ENCODE measurements around the gene ROR2. TPM values are rescaled to one million over a fixed set of nuclear protein-coding genes. Genes with fewer than 3 reads are reported as not detected.
A peak's percentile ranks its signal among the peaks of the same experiment; 100 is the strongest.

Gene ROR2
- total and polyA plus RNA-seq, 2 of the 13 experiments (the other 11 are each of a cell fraction or from before 2014, with no cell fraction given), result not detected

DNA sequence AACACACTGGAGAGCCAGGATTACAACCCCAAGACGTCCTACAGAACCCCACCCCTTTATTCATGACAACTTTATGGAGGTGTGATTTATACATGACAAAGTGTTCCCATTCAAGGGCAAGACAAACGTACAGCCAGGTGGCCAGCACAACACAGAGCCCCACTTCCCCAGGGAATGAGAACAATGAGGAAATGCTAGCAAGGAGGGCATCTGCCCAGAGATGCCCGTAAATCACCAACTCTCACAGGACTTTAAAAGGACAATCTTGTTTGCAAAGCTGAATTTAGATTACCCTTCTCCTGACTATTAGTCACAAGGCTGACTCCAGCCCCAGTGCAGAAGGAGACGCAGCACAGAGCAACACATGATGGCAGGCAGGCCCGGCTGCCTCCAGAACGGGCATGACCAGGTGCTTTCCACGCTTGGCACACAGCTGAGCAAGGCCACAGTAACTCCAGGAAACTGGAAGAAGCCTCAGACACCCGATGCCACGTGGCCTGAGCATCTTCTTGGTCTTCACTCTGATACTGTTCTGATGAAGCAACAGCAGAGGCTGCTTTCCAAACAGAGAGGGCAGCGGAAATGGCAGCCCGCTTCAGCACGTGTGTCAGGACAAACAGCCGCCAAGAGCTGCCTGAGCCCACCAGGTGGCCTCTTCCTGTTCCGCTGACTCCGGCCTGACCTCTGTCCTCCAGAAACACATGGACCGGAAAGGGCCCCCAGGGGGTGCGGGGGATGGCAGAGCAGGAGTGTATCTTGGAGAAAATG is 51.4 kb downstream of the ROR2 start (continued):
- TF ChIP-seq, protein P1, sequence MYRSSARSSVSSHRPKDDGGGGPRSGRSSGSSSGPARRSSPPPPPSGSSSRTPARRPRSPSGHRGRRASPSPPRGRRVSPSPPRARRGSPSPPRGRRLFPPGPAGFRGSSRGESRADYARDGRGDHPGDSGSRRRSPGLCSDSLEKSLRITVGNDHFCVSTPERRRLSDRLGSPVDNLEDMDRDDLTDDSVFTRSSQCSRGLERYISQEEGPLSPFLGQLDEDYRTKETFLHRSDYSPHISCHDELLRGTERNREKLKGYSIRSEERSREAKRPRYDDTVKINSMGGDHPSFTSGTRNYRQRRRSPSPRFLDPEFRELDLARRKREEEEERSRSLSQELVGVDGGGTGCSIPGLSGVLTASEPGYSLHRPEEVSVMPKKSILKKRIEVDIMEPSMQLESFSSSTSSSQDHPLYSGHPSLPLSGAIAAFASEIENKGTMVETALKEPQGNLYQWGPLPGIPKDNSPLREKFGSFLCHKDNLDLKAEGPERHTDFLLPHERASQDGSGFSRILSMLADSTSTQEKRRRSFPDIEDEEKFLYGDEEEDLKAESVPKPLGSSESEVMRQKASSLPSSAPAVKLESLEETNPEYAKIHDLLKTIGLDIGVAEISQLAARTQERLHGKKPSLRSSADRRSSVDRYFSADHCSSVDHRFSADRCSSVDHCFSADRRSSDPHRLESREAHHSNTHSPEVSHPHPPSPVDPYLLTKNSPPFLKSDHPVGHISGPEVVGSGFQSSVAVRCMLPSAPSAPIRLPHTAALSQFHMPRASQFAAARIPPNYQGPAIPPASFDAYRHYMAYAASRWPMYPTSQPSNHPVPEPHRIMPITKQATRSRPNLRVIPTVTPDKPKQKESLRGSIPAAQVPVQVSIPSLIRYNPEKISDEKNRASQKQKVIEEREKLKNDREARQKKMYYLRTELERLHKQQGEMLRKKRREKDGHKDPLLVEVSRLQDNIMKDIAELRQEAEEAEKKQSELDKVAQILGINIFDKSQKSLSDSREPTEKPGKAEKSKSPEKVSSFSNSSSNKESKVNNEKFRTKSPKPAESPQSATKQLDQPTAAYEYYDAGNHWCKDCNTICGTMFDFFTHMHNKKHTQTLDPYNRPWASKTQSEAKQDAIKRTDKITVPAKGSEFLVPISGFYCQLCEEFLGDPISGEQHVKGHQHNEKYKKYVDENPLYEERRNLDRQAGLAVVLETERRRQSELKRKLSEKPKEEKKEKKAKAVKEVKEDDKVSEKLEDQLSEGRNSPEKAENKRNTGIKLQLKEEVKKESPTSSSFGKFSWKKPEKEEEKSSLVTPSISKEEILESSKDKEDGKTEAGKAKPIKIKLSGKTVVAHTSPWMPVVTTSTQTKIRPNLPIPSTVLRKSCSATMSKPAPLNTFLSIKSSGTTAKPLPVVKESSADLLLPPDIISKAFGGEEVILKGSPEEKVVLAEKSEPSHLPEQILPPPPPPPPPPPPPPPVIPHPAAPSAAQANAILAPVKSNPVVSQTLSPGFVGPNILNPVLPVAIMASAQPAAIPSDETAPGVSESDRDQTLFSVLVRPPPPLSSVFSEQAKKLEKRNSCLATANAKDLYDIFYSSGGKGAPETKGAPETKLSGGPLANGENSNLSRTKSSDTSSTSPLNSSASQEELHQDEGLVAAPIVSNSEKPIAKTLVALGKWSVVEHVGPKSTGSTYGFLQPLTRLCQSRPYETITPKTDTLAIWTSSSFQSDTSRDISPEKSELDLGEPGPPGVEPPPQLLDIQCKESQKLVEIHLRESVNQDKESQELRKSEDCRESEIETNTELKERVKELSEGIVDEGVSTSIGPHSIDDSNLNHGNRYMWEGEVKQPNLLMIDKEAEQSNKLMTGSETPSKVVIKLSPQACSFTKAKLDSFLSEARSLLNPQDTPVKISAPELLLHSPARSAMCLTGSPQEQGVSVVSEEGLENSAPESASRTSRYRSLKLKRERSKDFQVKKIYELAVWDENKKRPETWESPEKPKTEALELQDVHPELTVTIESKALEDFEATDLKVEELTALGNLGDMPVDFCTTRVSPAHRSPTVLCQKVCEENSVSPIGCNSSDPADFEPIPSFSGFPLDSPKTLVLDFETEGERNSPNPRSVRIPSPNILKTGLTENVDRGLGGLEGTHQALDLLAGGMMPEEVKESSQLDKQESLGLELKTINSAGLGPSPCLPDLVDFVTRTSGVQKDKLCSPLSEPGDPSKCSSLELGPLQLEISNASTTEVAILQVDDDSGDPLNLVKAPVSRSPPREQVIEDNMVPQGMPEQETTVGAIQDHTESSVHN (CRISPR knock-in tag; IDR thresholded peaks at IDR 0.05), result no peak
- no peak for TF ChIP-seq ISL2 (CRISPR knock-in tag; IDR thresholded peaks at IDR 0.05)
- TF ChIP-seq, protein P2, sequence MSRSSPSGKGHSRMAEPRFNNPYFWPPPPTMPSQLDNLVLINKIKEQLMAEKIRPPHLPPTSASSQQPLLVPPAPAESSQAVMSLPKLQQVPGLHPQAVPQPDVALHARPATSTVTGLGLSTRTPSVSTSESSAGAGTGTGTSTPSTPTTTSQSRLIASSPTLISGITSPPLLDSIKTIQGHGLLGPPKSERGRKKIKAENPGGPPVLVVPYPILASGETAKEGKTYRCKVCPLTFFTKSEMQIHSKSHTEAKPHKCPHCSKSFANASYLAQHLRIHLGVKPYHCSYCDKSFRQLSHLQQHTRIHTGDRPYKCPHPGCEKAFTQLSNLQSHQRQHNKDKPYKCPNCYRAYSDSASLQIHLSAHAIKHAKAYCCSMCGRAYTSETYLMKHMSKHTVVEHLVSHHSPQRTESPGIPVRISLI (CRISPR knock-in tag; IDR thresholded peaks at IDR 0.05; ENCODE audit: borderline replicate concordance), result no peak
- no peak for TF ChIP-seq KAT2B (IDR thresholded peaks at IDR 0.05; ENCODE audit: borderline replicate concordance, low read depth, low read length)
- no peak for TF ChIP-seq CBX1 (IDR thresholded peaks at IDR 0.05; ENCODE audit: low read depth)
- TF ChIP-seq ZBTB38 (CRISPR knock-in tag; IDR thresholded peaks at IDR 0.05), result no peak
- no peak for TF ChIP-seq ZNF224 (CRISPR knock-in tag; IDR thresholded peaks at IDR 0.05)
- TF ChIP-seq RAD21 (CRISPR knock-in tag; IDR thresholded peaks at IDR 0.05), result no peak
- TF ChIP-seq FOXC1 (CRISPR knock-in tag; IDR thresholded peaks at IDR 0.05; ENCODE audit: borderline replicate concordance), result no peak
- TF ChIP-seq RXRA (CRISPR knock-in tag; IDR thresholded peaks at IDR 0.05), result peak; percentile 71
- no peak for TF ChIP-seq MXD4 (CRISPR knock-in tag; IDR thresholded peaks at IDR 0.05)
- no peak for TF ChIP-seq PHF5A (CRISPR knock-in tag; IDR thresholded peaks at IDR 0.05; ENCODE audit: low read depth, unreplicated experiment)
- TF ChIP-seq, protein P3, sequence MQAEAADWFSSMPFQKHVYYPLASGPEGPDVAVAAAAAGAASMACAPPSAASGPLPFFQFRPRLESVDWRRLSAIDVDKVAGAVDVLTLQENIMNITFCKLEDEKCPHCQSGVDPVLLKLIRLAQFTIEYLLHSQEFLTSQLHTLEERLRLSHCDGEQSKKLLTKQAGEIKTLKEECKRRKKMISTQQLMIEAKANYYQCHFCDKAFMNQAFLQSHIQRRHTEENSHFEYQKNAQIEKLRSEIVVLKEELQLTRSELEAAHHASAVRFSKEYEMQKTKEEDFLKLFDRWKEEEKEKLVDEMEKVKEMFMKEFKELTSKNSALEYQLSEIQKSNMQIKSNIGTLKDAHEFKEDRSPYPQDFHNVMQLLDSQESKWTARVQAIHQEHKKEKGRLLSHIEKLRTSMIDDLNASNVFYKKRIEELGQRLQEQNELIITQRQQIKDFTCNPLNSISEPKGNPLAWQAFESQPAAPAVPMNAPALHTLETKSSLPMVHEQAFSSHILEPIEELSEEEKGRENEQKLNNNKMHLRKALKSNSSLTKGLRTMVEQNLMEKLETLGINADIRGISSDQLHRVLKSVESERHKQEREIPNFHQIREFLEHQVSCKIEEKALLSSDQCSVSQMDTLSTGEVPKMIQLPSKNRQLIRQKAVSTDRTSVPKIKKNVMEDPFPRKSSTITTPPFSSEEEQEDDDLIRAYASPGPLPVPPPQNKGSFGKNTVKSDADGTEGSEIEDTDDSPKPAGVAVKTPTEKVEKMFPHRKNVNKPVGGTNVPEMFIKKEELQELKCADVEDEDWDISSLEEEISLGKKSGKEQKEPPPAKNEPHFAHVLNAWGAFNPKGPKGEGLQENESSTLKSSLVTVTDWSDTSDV (CRISPR knock-in tag; IDR thresholded peaks at IDR 0.05), result no peak
